HEK293 (cell line): Measurements from ENCODE around the gene CRTC3.
A peak's percentile ranks its signal among the peaks of the same experiment; 100 is the strongest.

Source experiments
- CTCF ChIA-PET: fragments of 350-600 bp; formaldehyde crosslinking; extraction: SDS; loops from one replicate; lab custom pipeline; 2021; ENCODE audit warnings: antibody characterized with exemption; lab: Yijun Ruan, JAX
- POLR2A ChIA-PET: fragments of 300-600 bp; formaldehyde crosslinking; extraction: SDS; loops from one replicate; lab custom pipeline; 2020; ENCODE audit warnings: antibody characterized with exemption, inconsistent platforms; lab: Yijun Ruan, JAX
- H3K27ac ChIP-seq: fragments of 200-500 bp; sonication (Bioruptor generic); 2 replicates; pipeline ENCODE4 v1.5.1; 2014; ENCODE audit warnings: low read depth, low read length, control low read depth, inconsistent platforms; ENCODE audit errors: extremely low read depth
- H3K36me3 ChIP-seq, 2 experiments: fragments of 200-500 bp in 1 of 2; sonication (Bioruptor generic) in 1 of 2; 1 replicate in 1 of 2; 2 replicates in 1 of 2; pipeline ENCODE4 v1.5.1; 2014 to 2017; ENCODE audit warnings: inconsistent platforms in 2 of 2, low read length in 2 of 2; ENCODE audit not compliant: control insufficient read depth in 2 of 2, insufficient read depth in 1 of 2
- H3K4me1 ChIP-seq: fragments of 200-500 bp; sonication (Bioruptor generic); 2 replicates; pipeline ENCODE4 v1.5.1; 2014; ENCODE audit warnings: mild to moderate bottlenecking, low read length, inconsistent platforms; ENCODE audit not compliant: control insufficient read depth, insufficient read depth
- H3K4me3 ChIP-seq: 2 replicates; pipeline ENCODE4 v1.5.1; 2011; ENCODE audit warnings: low read depth, mild to moderate bottlenecking, control low read depth, low read length, moderate library complexity
- H3K9me3 ChIP-seq: fragments of 200-500 bp; sonication (Bioruptor generic); 2 replicates; pipeline ENCODE4 v1.5.1; 2014; ENCODE audit warnings: low read depth, low read length, inconsistent platforms; ENCODE audit not compliant: control insufficient read depth, insufficient read depth
- BCL11A ChIP-seq: fragments of 450-650 bp; formaldehyde crosslinking; IDR thresholded peaks from 2 replicates; pipeline ENCODE4 v1.5.1; 2016; ENCODE audit warnings: low read depth, missing biosample characterization, missing genetic modification characterization
- ELK4 ChIP-seq: IDR thresholded peaks from 2 replicates; pipeline ENCODE4 v1.6.1; 2011; ENCODE audit warnings: mild to moderate bottlenecking, low read depth, low read length, borderline replicate concordance
- KLF17 ChIP-seq: fragments of 450-650 bp; formaldehyde crosslinking; IDR thresholded peaks from 2 replicates; pipeline ENCODE4 v1.5.1; 2016; ENCODE audit warnings: missing biosample characterization, missing genetic modification characterization
- KLF8 ChIP-seq: fragments of 450-650 bp; formaldehyde crosslinking; IDR thresholded peaks from 2 replicates; pipeline ENCODE4 v1.5.1; 2016; ENCODE audit warnings: missing biosample characterization, missing genetic modification characterization
- REPIN1 ChIP-seq: fragments of 450-650 bp; formaldehyde crosslinking; IDR thresholded peaks from 2 replicates; pipeline ENCODE4 v1.5.1; 2017; ENCODE audit warnings: missing biosample characterization, missing genetic modification characterization, low read depth
- YY1 ChIP-seq: fragments of 450-650 bp; formaldehyde crosslinking; IDR thresholded peaks from 2 replicates; pipeline ENCODE4 v1.5.1; 2018; ENCODE audit warnings: missing biosample characterization, missing genetic modification characterization
- ZBTB8A ChIP-seq: fragments of 450-650 bp; formaldehyde crosslinking; IDR thresholded peaks from 2 replicates; pipeline ENCODE4 v1.5.1; 2016; ENCODE audit warnings: missing biosample characterization, missing genetic modification characterization
- ZIC2 ChIP-seq: fragments of 450-650 bp; formaldehyde crosslinking; IDR thresholded peaks from 2 replicates; pipeline ENCODE4 v1.5.1; 2016; ENCODE audit warnings: missing biosample characterization, missing genetic modification characterization
- ZNF354C ChIP-seq: fragments of 450-650 bp; formaldehyde crosslinking; IDR thresholded peaks from 2 replicates; pipeline ENCODE4 v1.5.1; 2016; ENCODE audit warnings: missing biosample characterization, missing genetic modification characterization, low read depth, borderline replicate concordance
- ZNF37A ChIP-seq: fragments of 450-650 bp; IDR thresholded peaks from 2 replicates; pipeline ENCODE4 v1.5.1; 2018; ENCODE audit warnings: missing biosample characterization, missing genetic modification characterization
- ZNF558 ChIP-seq: fragments of 450-650 bp; formaldehyde crosslinking; IDR thresholded peaks from 2 replicates; pipeline ENCODE4 v1.5.1; 2016; ENCODE audit warnings: missing biosample characterization, missing genetic modification characterization
- ZNF654 ChIP-seq: fragments of 450-650 bp; formaldehyde crosslinking; IDR thresholded peaks from 2 replicates; pipeline ENCODE4 v1.5.1; 2016; ENCODE audit warnings: low read depth, missing biosample characterization, missing genetic modification characterization
- ZNF776 ChIP-seq: fragments of 450-650 bp; formaldehyde crosslinking; IDR thresholded peaks from 2 replicates; pipeline ENCODE4 v1.5.0; 2017; ENCODE audit warnings: missing biosample characterization, missing genetic modification characterization, borderline replicate concordance
- TF ChIP-seq, protein P1 (sequence below): fragments of 450-650 bp; formaldehyde crosslinking; IDR thresholded peaks from 2 replicates; pipeline ENCODE4 v1.5.1; 2016; ENCODE audit warnings: missing biosample characterization, missing genetic modification characterization
- TF ChIP-seq, protein P2 (sequence below): fragments of 450-650 bp; IDR thresholded peaks from 2 replicates; pipeline ENCODE4 v1.5.1; 2018; ENCODE audit warnings: missing biosample characterization, missing genetic modification characterization
- TF ChIP-seq, protein P3 (sequence below): fragments of 450-650 bp; formaldehyde crosslinking; IDR thresholded peaks from 2 replicates; pipeline ENCODE4 v1.5.1; 2017; ENCODE audit warnings: missing biosample characterization, missing genetic modification characterization
- TF ChIP-seq, protein P4 (sequence below): fragments of 450-650 bp; formaldehyde crosslinking; IDR thresholded peaks from 2 replicates; pipeline ENCODE4 v1.5.1; 2017; ENCODE audit warnings: missing biosample characterization, missing genetic modification characterization

CRTC3 gene

DNA sequence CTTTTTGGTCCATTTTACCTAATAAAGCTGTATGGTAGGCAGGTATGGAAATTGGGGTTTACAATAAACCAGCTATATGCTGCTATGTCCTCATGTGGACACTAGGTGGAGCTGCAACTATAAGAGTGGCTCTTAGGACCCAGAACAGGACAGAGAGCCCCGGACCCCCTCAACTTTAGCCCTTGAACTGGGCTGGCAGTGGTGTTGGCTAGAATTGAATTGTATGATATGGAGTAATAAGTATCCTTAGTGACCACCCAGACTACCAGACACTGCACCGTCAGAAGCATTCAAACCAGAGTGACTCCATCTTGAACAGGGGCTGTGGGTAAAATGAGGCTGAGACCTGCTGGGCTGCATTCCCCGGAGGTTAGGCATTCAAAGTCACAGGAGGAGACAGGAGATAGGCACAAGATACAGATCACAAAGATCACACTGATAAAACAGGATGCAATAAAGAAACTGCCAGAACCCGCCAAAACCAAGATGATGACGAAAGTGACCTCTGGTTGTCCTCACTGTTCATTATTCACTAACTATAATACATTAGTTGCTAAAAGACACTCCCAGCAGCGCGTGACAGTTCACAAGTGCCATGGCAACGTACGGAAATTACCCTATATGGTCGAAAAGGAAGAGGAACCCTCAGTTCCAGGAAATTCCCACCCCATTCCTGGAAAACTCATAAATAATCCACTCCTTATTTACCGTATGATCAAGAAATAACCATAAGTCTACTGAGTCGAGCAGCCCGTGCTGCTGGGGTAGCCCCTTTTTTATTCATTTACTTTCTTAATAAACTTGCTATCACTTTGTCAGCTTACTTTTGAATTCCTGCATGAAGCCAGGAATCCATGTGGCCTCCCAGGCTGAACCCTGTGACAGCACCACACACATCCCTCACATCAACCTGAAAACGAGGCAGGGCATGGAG is 118.7 kb downstream of the CRTC3 start:
- Histone ChIP-seq H3K27ac (no peak overlapping the region), H3K4me1 (no peaks in the 10 kb centered on the region), H3K36me3 (peaks cover 0 to 9% of the 10 kb centered on the region in 2 experiments; a peak in 1 of 3 replicates), H3K4me3 (no peak overlapping the region), H3K9me3 (no peaks in the 10 kb centered on the region)
- CTCF ChIA-PET: interaction anchor here (0.5 to 2.1 kb wide), 51 partner anchors 8 to 1449 kb away, joined by 3 to 44 read pairs (median 4); partner anchors contain the start of genes CIB1, FES, HDDC3 and MAN2A2
- POLR2A ChIA-PET: interaction anchor here (0.7 to 1.5 kb wide), 4 partner anchors 16 to 283 kb away, joined by 3 to 6 read pairs (median 4); partner anchors contain the start of gene BLM
- TF ChIP-seq BCL11A (no peak), ZNF654 (tag by site-specific recombination) (peak; percentile 86), YY1 (tag by site-specific recombination) (0 out of 2 replicates have a peak, but pooled peaks have one; percentile 41), ZNF37A (tag by site-specific recombination) (no peak), ELK4 (peak; percentile 60; the same call in 1 of the 2 replicates)
- TF ChIP-seq, protein P1, sequence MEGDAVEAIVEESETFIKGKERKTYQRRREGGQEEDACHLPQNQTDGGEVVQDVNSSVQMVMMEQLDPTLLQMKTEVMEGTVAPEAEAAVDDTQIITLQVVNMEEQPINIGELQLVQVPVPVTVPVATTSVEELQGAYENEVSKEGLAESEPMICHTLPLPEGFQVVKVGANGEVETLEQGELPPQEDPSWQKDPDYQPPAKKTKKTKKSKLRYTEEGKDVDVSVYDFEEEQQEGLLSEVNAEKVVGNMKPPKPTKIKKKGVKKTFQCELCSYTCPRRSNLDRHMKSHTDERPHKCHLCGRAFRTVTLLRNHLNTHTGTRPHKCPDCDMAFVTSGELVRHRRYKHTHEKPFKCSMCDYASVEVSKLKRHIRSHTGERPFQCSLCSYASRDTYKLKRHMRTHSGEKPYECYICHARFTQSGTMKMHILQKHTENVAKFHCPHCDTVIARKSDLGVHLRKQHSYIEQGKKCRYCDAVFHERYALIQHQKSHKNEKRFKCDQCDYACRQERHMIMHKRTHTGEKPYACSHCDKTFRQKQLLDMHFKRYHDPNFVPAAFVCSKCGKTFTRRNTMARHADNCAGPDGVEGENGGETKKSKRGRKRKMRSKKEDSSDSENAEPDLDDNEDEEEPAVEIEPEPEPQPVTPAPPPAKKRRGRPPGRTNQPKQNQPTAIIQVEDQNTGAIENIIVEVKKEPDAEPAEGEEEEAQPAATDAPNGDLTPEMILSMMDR (tag by site-specific recombination): peak; percentile 62; the same call in 1 of the 2 replicates
- TF ChIP-seq, protein P2, sequence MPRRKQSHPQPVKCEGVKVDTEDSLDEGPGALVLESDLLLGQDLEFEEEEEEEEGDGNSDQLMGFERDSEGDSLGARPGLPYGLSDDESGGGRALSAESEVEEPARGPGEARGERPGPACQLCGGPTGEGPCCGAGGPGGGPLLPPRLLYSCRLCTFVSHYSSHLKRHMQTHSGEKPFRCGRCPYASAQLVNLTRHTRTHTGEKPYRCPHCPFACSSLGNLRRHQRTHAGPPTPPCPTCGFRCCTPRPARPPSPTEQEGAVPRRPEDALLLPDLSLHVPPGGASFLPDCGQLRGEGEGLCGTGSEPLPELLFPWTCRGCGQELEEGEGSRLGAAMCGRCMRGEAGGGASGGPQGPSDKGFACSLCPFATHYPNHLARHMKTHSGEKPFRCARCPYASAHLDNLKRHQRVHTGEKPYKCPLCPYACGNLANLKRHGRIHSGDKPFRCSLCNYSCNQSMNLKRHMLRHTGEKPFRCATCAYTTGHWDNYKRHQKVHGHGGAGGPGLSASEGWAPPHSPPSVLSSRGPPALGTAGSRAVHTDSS (tag by site-specific recombination): no peak

GRCh38 chr15:90650117-90650955 is 120.6 kb downstream of the CRTC3 start:
- CTCF ChIA-PET: interaction anchor here (0.6 to 1.4 kb wide), 9 partner anchors 13 to 283 kb away, joined by 3 to 15 read pairs (median 3); partner anchors contain the start of gene MAN2A2
- Histone ChIP-seq H3K4me3 (no peak overlapping the region), H3K27ac (no peak overlapping the region), H3K4me1 (no peaks in the 10 kb centered on the region), H3K9me3 (no peaks in the 10 kb centered on the region), H3K36me3 (no peaks in the 10 kb centered on the region)
- POLR2A ChIA-PET: interaction anchor here (0.6 to 0.8 kb wide), 3 partner anchors 61 to 110 kb away, joined by 3 read pairs; partner anchors contain the start of gene BLM
- TF ChIP-seq ZNF776 (tag by site-specific recombination): no peak
- TF ChIP-seq ZBTB8A (tag by site-specific recombination): no peak
- no peak for TF ChIP-seq REPIN1 (tag by site-specific recombination)
- no peak for TF ChIP-seq KLF17 (tag by site-specific recombination)
- no peak for TF ChIP-seq ZIC2
- no peak for TF ChIP-seq YY1 (tag by site-specific recombination)
- TF ChIP-seq, protein P3, sequence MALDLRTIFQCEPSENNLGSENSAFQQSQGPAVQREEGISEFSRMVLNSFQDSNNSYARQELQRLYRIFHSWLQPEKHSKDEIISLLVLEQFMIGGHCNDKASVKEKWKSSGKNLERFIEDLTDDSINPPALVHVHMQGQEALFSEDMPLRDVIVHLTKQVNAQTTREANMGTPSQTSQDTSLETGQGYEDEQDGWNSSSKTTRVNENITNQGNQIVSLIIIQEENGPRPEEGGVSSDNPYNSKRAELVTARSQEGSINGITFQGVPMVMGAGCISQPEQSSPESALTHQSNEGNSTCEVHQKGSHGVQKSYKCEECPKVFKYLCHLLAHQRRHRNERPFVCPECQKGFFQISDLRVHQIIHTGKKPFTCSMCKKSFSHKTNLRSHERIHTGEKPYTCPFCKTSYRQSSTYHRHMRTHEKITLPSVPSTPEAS: no peak
- TF ChIP-seq KLF8 (tag by site-specific recombination): no peak
- TF ChIP-seq, protein P2 (tag by site-specific recombination): no peak
- TF ChIP-seq, protein P4, sequence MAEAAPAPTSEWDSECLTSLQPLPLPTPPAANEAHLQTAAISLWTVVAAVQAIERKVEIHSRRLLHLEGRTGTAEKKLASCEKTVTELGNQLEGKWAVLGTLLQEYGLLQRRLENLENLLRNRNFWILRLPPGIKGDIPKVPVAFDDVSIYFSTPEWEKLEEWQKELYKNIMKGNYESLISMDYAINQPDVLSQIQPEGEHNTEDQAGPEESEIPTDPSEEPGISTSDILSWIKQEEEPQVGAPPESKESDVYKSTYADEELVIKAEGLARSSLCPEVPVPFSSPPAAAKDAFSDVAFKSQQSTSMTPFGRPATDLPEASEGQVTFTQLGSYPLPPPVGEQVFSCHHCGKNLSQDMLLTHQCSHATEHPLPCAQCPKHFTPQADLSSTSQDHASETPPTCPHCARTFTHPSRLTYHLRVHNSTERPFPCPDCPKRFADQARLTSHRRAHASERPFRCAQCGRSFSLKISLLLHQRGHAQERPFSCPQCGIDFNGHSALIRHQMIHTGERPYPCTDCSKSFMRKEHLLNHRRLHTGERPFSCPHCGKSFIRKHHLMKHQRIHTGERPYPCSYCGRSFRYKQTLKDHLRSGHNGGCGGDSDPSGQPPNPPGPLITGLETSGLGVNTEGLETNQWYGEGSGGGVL (tag by site-specific recombination): no peak
- no peak for TF ChIP-seq ZNF558 (tag by site-specific recombination)
- no peak for TF ChIP-seq ZNF354C (tag by site-specific recombination)
